Measurements from ENCODE around the gene GGTLC2. TPM values are rescaled to one million over a fixed set of nuclear protein-coding genes. Genes with fewer than 3 reads are reported as not detected.
"Not testable (repeated sequence)": the region's sequence is repeated elsewhere in the genome, so short reads cannot be mapped to it uniquely, and the experiment has no call there.

Gene GGTLC2
- polyA plus RNA-seq, 3 donors, result not detected

DNA sequence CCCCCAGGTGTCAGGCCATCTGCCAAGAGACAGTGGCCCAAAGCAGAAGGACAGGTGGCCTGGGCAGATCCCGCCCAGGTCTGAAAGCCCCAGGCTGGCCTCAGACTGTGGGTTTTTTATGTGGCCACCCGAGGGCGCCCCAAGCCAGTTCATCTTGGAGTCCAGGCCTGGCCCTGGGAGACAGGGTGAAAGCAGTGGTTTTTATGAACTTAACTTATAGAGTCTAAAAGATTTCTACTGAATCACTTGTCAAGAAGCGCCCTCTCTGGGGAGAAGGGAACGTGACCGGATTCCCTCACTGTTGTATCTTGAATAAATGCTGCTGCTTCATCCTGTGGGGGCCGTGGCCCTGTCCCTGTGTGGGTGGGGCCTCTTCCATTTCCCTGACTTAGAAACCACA lies 8.2 kb upstream of the GGTLC2 start:
- DNase-seq, result not testable (repeated sequence)

DNA sequence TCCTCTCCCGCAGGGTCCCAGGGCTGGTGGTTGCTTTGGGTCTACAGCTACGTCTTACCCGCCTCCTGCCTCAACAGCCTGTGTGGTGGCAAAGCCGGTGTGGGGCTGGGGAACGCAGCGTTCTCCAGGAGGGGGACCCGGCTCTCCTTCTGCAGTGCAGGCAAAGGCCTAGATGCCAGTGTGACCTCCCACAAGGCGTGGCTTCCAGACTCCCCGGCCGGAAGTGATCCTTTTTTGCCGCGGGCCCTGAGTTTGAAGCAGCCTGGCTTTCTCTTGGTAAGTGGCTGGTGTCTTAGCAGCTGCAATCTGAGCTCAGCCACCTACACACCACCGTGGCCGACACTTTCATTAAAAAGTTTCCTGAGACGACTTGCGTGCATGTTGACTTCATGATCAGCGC lies 6.1 kb upstream of the GGTLC2 start:
- DNase-seq, result not testable (repeated sequence)

DNA sequence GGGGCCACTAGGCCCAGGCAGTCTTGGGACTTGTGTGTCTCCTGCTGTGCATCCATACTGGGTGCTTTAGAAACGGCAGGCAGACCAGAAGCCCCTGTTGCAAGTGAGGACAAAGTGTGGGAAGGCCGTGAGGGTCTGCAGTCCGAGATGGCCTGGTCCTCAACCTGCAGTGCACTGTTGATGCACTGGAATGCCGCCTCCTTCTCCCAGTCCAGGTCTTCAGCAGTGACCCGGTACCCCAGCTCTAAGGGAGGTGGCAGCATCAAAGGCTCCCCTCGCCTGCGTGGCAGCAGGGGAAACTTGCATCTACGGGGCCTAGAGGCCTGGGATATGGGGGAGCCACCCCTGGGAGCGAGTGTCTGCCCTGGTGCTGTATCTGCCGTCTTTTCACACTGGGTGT lies 2.2 kb upstream of the GGTLC2 start:
- not testable (repeated sequence) for DNase-seq

DNA sequence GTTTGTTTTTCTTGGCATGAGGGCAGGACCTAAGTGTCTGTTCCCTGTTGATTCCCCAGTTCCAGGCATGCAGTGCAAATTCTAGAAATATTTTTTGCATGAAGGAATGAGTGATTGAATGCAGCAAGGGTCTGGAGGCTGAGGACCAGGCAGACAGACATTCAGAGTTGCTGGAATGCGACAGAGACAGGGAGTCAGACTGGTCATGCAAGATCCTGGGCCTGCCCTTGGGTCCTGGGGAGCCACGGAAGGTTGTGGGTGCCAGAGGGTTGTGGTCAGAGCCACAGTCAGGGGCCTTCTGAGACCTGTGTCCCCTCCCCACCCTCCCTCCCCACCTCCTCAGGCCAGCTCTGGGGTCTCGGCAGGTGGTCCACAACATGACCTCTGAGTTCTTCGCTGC lies 1.6 kb downstream of the GGTLC2 start:
- DNase-seq, result not testable (repeated sequence)

DNA sequence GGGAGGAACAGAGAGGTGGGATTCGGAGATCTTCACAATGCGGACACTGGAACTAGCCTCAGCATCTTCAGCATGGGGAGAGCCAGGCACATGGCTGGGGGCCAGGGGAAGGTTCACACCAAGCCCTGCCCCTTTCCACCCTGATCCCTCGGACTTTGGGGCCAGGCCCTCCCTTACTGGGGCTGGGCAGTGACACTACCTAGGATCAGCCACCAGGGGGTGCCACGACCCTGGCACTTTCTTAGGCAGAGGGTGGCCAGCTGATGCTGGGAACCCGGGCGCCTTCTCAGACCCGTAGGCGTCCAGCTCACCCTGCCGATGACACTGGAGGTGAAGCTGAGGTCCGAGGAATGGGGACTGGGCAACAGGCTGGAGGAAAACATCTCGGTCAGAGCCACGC lies 3.5 kb downstream of the GGTLC2 start:
- not testable (repeated sequence) for DNase-seq

DNA sequence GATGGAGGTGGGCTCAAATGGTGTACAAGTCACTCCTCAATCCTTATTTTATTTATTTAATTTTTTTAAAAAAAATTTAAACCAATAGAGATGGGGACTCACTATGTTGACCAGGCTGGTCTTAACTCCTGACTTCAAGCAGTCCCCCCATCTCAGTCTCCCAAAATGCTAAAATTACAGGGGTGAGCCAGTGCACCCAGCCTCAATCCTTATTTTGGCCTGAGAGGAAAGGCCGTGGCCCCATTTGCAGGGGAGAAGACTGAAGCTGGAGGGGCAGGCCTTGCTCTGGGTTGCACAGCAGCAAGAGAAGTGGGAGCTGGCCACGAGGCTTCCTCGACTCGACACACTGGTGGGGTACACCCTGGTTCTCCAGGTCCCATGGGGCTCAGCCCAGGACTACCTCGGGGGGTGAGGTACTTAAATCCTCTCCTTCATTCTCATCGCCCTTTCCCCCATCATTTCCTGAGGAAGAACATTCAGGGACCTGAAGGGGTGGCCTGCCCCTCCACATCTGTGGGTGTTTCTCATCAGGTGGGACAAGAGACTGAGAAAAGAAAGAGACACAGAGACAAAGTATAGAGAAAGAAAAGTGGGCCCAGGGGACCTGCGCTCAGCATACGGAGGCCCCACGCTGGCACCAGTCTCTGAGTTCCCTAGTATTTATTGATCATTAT lies 4.6 kb downstream of the GGTLC2 start:
- not testable (repeated sequence) for DNase-seq

DNA sequence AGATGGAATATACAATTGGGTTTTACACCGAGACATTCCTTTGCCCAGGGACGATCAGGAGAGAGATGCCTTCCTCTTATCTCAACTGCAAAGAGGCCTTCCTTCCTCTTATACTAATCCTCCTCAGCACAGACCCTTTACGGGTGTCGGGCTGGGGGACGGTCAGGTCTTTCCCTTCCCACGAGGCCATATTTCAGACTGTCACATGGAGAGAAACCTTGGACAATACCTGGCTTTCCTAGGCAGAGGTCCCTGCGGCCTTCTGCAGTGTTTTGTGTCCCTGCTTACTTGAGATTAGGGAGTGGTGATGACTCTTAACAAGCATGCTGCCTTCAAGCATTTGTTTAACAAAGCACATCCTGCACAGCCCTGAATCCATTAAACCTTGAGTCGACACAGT lies 5.3 kb downstream of the GGTLC2 start:
- DNase-seq, result not testable (repeated sequence)

DNA sequence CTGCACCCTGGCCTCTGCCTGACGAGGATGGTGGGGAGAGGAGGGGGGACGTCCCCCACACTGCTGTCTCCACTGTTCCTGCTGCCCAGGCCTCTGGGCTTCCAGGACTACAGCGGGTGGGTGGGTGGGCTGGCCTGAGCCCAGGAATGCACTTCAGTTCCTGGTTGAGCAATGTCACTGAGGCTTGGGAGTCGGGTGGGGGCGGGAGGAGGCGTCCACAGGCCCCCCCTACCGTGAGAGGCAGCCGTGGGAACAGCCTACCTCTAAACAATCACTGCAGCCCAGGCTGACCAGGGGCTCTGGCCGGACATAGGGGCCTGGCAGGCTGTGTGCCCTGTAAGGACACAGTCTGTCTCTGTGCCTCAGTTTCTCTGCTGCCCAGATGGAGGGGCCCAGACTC lies 6.0 kb downstream of the GGTLC2 start:
- DNase-seq, result not testable (repeated sequence)

DNA sequence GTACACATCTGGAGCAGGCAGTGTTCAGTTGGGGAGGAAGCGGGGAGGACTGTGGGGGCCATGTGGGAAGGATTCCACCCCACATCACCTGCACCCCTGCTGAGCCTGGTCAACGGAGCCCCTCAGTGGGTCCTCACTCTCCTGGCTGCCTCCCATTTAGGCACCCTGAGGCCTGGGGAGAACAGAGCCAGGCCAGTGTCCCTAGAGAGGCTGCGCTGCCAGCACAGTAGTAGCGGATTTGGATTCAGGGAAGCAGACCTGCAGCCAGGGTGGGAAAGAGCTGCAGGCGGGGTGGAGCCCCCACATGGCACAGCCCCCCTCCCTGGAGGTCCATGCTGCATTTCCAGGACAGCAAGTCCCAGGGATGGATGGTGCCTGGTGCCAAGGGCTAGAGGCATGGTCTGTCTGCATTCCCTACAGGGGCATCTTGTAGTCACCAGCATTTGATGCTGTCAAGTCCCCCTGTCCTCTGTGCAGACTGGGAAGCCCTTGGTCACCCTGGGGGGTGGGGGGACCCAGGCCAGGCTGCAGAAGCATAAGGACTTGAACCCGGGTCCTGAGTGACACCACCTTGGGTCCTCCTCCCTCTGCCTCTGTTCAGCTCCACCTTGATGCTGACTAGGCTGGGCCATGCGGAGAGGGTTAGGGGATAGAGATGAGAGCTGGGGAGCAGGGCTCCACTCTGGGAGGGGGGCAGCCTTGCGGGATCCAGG lies 6.5 kb downstream of the GGTLC2 start:
- not testable (repeated sequence) for DNase-seq

DNA sequence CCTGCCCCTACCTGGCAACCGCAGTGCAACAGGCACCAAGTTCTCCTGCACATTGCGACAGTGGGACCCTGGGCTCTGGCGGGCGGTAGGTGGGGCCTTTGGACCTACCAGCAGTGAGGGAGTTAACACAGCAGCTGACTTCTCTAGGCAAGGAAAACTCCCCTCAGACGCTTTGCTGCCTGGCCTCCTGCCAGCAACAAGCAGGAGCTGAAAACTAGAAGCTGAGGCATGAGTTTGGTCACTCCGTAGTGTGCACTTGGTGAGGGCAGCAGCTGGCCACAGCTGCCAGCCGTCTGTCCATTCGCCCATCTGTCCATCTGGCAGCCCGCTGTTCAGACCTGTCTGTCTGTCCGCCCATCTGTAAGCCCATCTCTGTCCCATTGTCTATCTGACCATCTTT lies 7.2 kb downstream of the GGTLC2 start:
- not testable (repeated sequence) for DNase-seq

DNA sequence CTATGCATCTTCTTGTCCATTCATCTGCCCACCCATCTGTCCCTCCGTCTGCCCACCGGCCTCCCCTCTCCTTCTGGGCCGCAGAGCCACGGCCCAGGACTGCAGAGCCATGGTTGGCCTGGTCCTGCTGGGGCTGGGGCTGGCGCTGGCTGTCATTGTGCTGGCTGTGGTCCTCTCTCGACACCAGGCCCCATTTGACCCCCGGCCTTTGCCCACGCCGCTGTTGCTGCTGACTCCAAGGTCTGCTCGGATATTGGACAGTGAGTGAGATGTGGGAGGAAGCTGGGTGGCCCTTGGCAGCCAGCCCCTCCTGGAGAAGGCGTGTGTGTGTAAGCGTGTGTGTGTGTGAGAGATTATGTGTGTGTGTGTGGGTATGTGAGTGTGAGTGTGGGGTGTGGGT lies 7.7 kb downstream of the GGTLC2 start:
- not testable (repeated sequence) for DNase-seq

DNA sequence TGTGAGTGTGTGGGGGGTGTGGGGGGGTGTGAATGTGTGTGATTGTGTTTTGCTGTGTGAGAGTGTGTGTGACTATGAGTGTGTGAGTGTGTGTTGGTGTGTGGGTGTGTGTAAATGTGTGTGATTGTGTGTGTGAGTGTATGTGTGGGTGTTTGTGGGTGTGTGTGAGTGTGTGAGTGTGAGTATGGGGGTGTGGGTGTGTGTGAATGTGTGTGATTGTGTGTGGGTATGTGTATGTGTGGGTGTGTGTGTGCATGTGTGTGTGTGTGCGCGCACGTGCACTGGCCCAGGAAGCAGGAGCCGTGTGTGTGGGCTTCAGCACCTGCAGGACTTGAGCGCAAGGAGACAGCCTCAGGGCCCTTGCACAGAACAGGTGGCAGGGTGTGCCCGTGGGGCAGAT lies 8.2 kb downstream of the GGTLC2 start:
- DNase-seq, result not testable (repeated sequence)

DNA sequence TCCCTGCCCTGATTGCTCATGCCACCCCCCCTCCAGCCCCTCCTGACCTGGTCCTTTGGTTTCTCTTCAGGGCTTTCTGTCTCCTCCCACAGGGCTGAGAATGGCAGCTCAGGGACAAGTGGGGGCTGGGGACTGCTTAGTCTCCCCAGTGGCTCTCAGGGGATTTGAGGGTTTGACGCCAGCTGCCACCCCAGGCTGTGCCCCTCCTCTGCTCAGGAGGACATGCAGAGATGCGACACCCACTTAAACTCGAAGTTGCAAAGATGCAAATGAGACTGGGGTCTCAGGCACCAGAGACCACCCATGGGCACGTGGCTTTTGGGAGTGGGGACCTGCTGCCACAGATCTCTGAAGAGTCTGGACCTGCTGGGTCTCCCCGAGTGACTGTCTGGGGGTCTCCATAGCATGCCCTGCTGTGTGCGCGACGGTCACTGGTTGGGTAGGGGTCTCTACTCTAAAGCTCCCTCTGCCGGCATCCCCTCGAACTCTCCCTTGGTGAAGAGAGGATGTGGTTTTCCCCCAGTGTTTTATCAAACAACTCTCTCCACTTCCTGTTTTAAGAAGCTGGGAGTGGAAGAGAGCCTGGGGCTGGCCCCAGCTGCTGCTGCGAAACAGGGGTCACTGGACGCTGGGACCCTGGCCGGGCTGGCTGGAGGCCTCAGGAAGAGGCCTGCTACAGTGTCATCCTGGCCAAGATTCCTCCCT lies 9.4 kb downstream of the GGTLC2 start:
- not testable (repeated sequence) for DNase-seq

DNA sequence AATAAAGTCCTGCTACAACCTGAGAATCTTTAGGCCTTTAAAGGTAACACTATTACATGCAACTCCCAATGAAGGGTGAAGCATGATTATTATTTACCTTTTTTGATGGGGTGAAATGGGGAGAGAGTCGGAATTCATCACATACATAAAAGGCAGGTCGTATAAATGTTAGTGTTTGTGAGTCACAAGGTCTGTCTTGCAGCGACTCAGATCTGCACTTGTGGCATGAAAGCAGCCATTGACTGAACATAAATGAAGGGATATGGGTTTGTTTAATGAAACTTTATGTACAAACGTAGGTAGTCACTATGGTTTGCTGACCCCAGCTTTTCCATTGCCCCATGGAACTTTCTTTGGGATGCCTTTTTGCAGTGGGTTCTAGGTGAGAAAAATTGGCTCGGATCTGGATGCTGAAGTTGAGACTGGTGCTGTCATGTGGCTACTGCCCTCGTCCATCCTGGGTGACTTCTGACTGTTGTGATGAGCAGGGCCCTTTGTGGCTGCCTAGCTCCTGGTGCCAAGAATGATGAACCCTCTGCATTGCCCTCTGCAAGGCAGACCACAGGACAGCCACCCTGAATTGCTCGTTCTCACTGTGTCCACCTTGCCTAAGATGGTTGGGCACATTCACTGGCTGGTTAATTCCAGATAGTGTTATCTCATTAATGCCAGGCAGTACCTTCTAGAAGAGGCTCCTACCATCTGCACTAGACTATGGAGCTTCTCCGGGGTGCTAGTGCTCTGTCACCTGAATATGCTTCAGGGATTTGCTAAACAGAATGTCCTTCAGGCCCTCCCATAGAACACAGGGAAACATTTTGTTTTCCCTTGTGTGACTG lies 11.3 kb downstream of the GGTLC2 start:
- DNase-seq, result no peak

DNA sequence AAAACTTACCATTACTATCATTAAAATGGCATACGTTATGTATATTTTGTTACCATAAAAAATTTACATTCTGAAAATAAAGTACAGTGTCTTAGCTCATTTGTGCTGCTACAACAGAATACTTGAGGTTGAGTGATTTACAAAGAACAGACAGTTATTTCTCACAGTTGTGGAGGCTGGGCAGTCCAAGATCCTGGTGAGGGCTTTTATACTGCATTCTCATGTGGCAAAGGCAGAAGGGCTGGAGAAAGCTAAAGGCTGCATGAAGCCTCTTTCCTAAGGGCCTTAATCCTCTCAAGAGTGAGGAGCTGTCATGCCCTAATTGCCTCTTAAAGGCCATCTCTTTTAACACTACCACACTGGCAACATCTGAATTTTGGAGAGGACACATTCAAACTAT lies 13.3 kb downstream of the GGTLC2 start:
- DNase-seq, result no peak

DNA sequence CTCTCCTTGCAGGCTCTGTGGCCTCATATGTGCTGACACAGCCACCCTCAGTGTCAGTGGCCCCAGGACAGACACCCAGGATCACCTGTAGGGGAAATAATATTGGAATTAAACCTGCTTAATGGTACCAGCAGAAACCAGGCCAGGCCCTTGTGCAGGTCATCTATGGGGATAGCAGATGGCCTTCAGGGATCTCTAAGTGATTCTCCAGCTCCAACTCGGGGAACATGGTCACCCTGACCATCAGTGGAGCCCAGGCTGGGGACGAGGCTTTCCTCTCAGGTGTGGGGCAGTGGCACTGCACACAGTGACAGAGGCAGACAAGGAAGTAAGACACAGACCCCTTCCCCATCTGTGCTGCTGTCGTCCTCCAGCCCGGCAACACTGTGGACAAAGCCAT lies 16.9 kb downstream of the GGTLC2 start:
- no peak for DNase-seq

DNA sequence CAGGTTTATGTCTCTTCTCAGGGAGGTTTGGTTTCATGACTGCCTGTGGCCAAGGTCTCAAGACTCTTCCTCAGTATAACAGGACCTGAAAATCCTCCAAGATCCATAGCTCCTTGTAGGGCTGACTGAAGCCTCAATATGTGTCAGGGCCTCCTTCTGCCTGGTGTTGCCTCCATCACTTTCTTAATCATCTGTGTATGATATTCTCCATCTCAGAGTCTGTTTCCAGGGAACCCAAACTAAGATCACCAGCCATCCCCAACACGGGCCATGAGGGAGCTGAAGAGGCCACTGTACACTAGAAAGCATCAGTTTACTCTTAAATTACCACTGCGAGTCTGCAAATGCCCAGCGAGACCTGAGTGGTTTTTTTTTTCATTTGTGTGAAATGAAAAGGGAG lies 17.7 kb downstream of the GGTLC2 start:
- DNase-seq, result no peak

DNA sequence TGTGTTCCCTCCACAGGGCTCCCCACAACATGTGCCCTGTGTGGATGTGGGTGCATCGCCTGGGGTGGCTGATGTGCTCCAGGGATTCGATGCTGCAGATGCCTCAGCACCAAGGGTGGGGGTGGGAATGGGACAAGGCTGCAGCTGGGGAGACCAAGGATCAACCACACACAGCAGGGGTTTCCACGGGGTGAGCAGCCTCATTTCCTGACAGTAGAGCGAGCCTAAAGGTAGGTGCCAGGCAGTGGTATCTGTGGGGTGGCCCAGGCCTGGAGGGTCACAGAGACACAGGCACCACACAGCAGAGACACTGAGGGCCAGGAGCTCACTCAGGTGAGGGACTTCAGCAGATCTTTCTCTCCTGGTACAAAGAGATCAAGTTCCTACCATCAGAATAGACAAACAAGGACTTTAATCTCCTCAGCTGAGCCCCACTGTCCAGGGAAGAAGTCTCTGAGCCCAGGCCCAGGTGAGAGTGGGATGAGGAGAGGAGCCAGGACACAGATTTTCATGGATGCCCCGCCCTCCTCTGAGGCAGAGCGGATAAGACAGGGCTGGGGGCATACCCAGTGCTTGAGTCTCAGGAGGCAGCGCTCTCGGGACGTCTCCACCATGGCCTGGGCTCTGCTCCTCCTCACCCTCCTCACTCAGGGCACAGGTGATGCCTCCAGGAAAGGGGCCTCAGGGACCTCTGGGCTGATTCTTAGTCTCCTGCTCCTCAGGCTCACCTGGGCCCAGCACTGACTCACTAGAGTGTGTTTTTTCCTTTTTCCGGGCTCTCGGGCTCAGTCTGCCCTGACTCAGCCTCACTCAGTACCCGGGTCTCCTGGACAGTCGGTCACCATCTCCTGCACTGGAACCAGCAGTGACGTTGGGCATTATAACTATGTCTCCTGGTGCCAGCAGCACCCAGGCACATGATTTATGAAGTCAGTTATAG lies 19.7 kb downstream of the GGTLC2 start:
- DNase-seq, result no peak

DNA sequence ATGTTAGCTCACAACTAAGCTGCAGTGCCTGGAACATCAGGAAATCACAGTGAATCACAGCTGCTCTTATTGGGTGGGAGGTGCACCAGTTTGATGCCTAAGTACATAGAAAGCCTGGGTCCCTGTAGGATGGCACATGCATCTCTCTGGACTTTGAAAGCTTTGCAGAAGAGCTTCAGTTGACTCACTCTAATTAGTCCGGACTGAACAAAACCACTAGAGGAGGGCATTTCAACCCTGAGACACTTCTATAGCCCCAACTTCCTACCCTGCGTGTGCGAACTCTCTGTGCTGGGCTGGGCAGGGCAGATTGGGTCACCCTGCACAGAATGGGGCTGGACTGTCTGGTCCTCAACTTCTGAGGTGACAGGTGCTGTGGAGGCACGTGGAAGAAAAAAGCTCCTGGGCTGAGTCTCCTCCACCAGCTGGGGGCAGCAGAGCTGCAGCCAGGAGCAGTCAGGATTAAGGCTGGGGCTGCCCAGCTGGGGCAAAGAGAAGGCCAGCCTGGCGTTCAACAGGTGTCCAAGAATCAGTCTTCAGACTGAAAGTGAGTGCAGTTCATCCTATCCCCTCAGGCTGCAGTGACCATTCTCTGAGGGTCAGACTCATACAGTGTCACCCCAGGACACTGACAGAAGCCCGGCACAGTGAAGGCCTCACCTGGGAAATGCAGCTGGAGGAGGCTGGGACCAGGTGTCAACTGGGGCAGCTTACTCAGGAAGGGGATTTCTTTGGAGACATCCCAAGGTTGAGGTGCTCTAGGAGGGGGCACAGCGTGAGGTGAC lies 22.1 kb downstream of the GGTLC2 start:
- DNase-seq, result no peak
